HepG2 (cell line): ENCODE data around the gene ABAT. TPM values are rescaled to one million over a fixed set of nuclear protein-coding genes. Genes with fewer than 3 reads are reported as not detected.

Experiments
- GATAD1 ChIP-seq: IDR thresholded peaks from 2 replicates; pipeline ENCODE4 v1.6.1; 2016; ENCODE audit warnings: missing genetic modification reagents, missing compliant biosample characterization
- GLI4 ChIP-seq: sonication (generic); formaldehyde crosslinking; IDR thresholded peaks from 2 replicates; pipeline ENCODE4 v1.5.1; 2020; ENCODE audit warnings: missing genetic modification reagents, mild to moderate bottlenecking, moderate library complexity, borderline replicate concordance
- HES4 ChIP-seq: sonication (generic); formaldehyde crosslinking; IDR thresholded peaks from 2 replicates; pipeline ENCODE4 v1.9.0; 2021; ENCODE audit warnings: mild to moderate bottlenecking, missing genetic modification reagents, borderline replicate concordance
- MTA3 ChIP-seq: sonication (generic); formaldehyde crosslinking; IDR thresholded peaks from 2 replicates; pipeline ENCODE4 v1.4.0; 2020; ENCODE audit warnings: missing genetic modification reagents
- MZF1 ChIP-seq: sonication (generic); formaldehyde crosslinking; IDR thresholded peaks from 2 replicates; pipeline ENCODE4 v1.8.1; 2023; ENCODE audit warnings: mild to moderate bottlenecking, missing genetic modification reagents, borderline replicate concordance
- NCOA2 ChIP-seq: sonication (generic); formaldehyde crosslinking; IDR thresholded peaks from 2 replicates; pipeline ENCODE4 v1.8.0; 2022; ENCODE audit warnings: inconsistent platforms
- NFIC ChIP-seq: IDR thresholded peaks from 2 replicates; pipeline ENCODE4 v1.6.1; 2012; ENCODE audit warnings: mild to moderate bottlenecking, low read length, inconsistent platforms
- PAWR ChIP-seq: sonication (generic); formaldehyde crosslinking; IDR thresholded peaks from 2 replicates; pipeline ENCODE4 v1.4.0; 2020; ENCODE audit warnings: missing genetic modification reagents, mild to moderate bottlenecking, borderline replicate concordance
- POLR2G ChIP-seq: fragments of 200-400 bp; formaldehyde crosslinking; IDR thresholded peaks from 2 replicates; pipeline ENCODE4 v1.6.1; 2018; ENCODE audit warnings: mild to moderate bottlenecking, low read depth, low read length, moderate library complexity
- RAD51 ChIP-seq: fragments of 450-650 bp; IDR thresholded peaks from 2 replicates; pipeline ENCODE4 v1.6.1; 2016; ENCODE audit warnings: borderline replicate concordance
- RBFOX2 ChIP-seq: fragments of 200-400 bp; formaldehyde crosslinking; IDR thresholded peaks from 2 replicates; pipeline ENCODE4 v1.6.1; 2017; ENCODE audit warnings: low read depth, mild to moderate bottlenecking, low read length
- RFX1 ChIP-seq: fragments of 450-650 bp; IDR thresholded peaks from 2 replicates; pipeline ENCODE4 v1.6.1; 2017
- SUZ12 ChIP-seq: fragments of 150-350 bp; IDR thresholded peaks from 2 replicates; pipeline ENCODE4 v1.6.1; 2014; ENCODE audit warnings: low read depth, low read length
- ZBTB37 ChIP-seq: sonication (generic); formaldehyde crosslinking; IDR thresholded peaks from 2 replicates; pipeline ENCODE4 v1.4.0; 2020; ENCODE audit warnings: mild to moderate bottlenecking, missing genetic modification reagents
- ZNF264 ChIP-seq: sonication (generic); formaldehyde crosslinking; IDR thresholded peaks from 2 replicates; pipeline ENCODE4 v1.4.0; 2020; ENCODE audit warnings: missing genetic modification reagents
- ZNF326 ChIP-seq: sonication (generic); formaldehyde crosslinking; IDR thresholded peaks from 2 replicates; pipeline ENCODE4 v1.4.0; 2020; ENCODE audit warnings: missing genetic modification reagents, borderline replicate concordance
- ZNF350 ChIP-seq: sonication (generic); formaldehyde crosslinking; IDR thresholded peaks from 2 replicates; pipeline ENCODE4 v1.4.0; 2020; ENCODE audit warnings: mild to moderate bottlenecking, low read depth, missing genetic modification reagents, borderline replicate concordance
- ZNF598 ChIP-seq: sonication (generic); formaldehyde crosslinking; IDR thresholded peaks from 2 replicates; pipeline ENCODE4 v1.5.1; 2020; ENCODE audit warnings: mild to moderate bottlenecking, missing genetic modification reagents, borderline replicate concordance
- ZNF605 ChIP-seq: sonication (generic); formaldehyde crosslinking; IDR thresholded peaks from 2 replicates; pipeline ENCODE4 v1.8.0; 2022; ENCODE audit warnings: mild to moderate bottlenecking, missing genetic modification reagents
- ZNF652 ChIP-seq: IDR thresholded peaks from 2 replicates; pipeline ENCODE4 v1.6.1; 2016; ENCODE audit warnings: low read depth, borderline replicate concordance
- ZNF670 ChIP-seq: sonication (generic); formaldehyde crosslinking; IDR thresholded peaks from 2 replicates; pipeline ENCODE4 v1.8.0; 2022; ENCODE audit warnings: mild to moderate bottlenecking, missing genetic modification reagents, borderline replicate concordance
- ZNF777 ChIP-seq: sonication (generic); formaldehyde crosslinking; IDR thresholded peaks from 2 replicates; pipeline ENCODE4 v1.4.0; 2020; ENCODE audit warnings: missing genetic modification reagents
- ZNF883 ChIP-seq: sonication (generic); formaldehyde crosslinking; IDR thresholded peaks from 2 replicates; pipeline ENCODE4 v1.5.1; 2020; ENCODE audit warnings: mild to moderate bottlenecking, missing genetic modification reagents; ENCODE audit errors: not compliant biosample characterization
- polyA plus RNA-seq, 8 experiments: library from polyadenylated mRNA; depleted of rRNA in 3 of 8; stranded (reverse) in 7 of 8; unstranded in 1 of 8; fragments of >200 nt; fragmentation: Illumina TruSeq in 4 of 8; extraction: Trizol in 4 of 8; gene quantifications; 2 replicates each; pipeline versions ENCODE4 v1.2.1 to v1.2.3, GENCODE V29; 2011 to 2016; ENCODE audit warnings: low read depth in 4 of 8, missing spikeins in 1 of 8, mixed read lengths in 1 of 8; ENCODE audit not compliant: insufficient read depth in 1 of 8
- total RNA-seq, 5 experiments: library from RNA; depleted of rRNA; stranded (reverse); fragments of >200 nt; fragmentation: Illumina TruSeq; extraction: Trizol; gene quantifications; 2 replicates each; pipeline ENCODE4 v1.2.3, GENCODE V29; 2016; ENCODE audit warnings: low read depth in 1 of 5
- TF ChIP-seq, protein P1 (sequence below): IDR thresholded peaks from 2 replicates; pipeline ENCODE4 v1.6.1; 2016; ENCODE audit warnings: missing compliant biosample characterization, missing genetic modification reagents, borderline replicate concordance
- TF ChIP-seq, protein P2 (sequence below): IDR thresholded peaks from 2 replicates; pipeline ENCODE4 v1.6.1; 2016; ENCODE audit warnings: mild to moderate bottlenecking, missing biosample characterization, missing genetic modification reagents
- TF ChIP-seq, protein P3 (sequence below): IDR thresholded peaks from 2 replicates; pipeline ENCODE4 v1.6.1; 2016

ABAT gene
- total and polyA plus RNA-seq, 2 of the 13 experiments (the other 11 are each of a cell fraction or from before 2014, with no cell fraction given) = 47.6 to 97.3 TPM

DNA sequence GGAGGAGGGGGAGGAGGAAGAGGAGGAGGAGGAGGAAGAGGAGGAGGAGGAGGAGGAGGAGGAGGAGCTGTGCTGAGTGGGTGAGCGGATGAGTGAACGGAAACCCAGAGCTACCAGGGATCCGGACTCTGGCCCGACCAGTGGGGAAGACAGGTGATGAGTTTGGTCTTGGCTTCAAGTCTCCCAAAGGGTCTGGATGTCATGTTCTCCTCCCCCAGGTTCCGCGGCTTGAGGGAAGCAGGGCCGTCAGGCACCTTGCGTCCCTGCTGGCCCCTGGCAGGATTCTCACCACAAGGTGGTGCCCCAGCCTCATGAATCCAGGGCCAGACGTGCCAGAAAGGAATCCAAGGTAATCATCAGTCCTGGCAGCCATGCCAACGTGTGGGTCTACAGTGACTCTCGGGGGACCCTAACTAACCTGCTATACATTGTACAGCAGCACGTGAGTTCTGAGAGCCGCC lies 13.5 kb upstream of the ABAT start (continued):
- TF ChIP-seq, protein P1, sequence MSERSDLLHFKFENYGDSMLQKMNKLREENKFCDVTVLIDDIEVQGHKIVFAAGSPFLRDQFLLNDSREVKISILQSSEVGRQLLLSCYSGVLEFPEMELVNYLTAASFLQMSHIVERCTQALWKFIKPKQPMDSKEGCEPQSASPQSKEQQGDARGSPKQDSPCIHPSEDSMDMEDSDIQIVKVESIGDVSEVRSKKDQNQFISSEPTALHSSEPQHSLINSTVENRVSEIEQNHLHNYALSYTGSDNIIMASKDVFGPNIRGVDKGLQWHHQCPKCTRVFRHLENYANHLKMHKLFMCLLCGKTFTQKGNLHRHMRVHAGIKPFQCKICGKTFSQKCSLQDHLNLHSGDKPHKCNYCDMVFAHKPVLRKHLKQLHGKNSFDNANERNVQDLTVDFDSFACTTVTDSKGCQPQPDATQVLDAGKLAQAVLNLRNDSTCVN (CRISPR knock-in tag) = 0 out of 2 replicates have a peak, but pooled peaks have one; percentile 38
- TF ChIP-seq RAD51 = no peak
- no peak for TF ChIP-seq ZNF777
- TF ChIP-seq PAWR (CRISPR knock-in tag) = no peak
- TF ChIP-seq POLR2G = no peak
- TF ChIP-seq ZNF326 = no peak
- TF ChIP-seq ZNF605 (CRISPR knock-in tag) = no peak
- TF ChIP-seq NFIC = no peak
- no peak for TF ChIP-seq RFX1
- TF ChIP-seq, protein P2, sequence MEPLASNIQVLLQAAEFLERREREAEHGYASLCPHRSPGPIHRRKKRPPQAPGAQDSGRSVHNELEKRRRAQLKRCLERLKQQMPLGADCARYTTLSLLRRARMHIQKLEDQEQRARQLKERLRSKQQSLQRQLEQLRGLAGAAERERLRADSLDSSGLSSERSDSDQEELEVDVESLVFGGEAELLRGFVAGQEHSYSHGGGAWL (CRISPR knock-in tag) = no peak
- TF ChIP-seq HES4 (CRISPR knock-in tag) = no peak
- no peak for TF ChIP-seq ZNF670 (CRISPR knock-in tag)
- TF ChIP-seq MZF1 = no peak
- TF ChIP-seq ZNF350 (CRISPR knock-in tag) = no peak; the same call in 1 of the 2 replicates
- no peak for TF ChIP-seq ZNF598 (CRISPR knock-in tag)
- TF ChIP-seq, protein P3, sequence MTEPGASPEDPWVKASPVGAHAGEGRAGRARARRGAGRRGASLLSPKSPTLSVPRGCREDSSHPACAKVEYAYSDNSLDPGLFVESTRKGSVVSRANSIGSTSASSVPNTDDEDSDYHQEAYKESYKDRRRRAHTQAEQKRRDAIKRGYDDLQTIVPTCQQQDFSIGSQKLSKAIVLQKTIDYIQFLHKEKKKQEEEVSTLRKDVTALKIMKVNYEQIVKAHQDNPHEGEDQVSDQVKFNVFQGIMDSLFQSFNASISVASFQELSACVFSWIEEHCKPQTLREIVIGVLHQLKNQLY = no peak
- TF ChIP-seq MTA3 (CRISPR knock-in tag) = no peak
- TF ChIP-seq RBFOX2 = no peak
- TF ChIP-seq SUZ12 = no peak
- TF ChIP-seq ZNF883 = peak; percentile 49
- no peak for TF ChIP-seq NCOA2 (CRISPR knock-in tag)
- TF ChIP-seq ZNF264 (CRISPR knock-in tag) = no peak
- TF ChIP-seq ZNF652 (CRISPR knock-in tag) = no peak
- no peak for TF ChIP-seq GATAD1 (CRISPR knock-in tag)
- no peak for TF ChIP-seq GLI4 (CRISPR knock-in tag)
- TF ChIP-seq ZBTB37 (CRISPR knock-in tag) = no peak
